NCI-H526 (cell line): ENCODE measurements around the gene MCL1.
A peak's percentile ranks its signal among the peaks of the same experiment; 100 is the strongest.
"Not testable (repeated sequence)": the region's sequence is repeated elsewhere in the genome, so short reads cannot be mapped to it uniquely, and the experiment has no call there.

Source experiments
- DNase-seq, 2 experiments: peaks; one replicate each; lab custom pipeline; 2025; lab: John Stamatoyannopoulos, UW

MCL1 gene

GRCh38 chr1:150579110-150579944 lies at the start of gene MCL1:
MCL1 (minus strand) TSS chr1:150579610; CDS start chr1:150579530, 80 bp downstream.
- DNase-seq, result peak; percentile 98 to 100

DNA sequence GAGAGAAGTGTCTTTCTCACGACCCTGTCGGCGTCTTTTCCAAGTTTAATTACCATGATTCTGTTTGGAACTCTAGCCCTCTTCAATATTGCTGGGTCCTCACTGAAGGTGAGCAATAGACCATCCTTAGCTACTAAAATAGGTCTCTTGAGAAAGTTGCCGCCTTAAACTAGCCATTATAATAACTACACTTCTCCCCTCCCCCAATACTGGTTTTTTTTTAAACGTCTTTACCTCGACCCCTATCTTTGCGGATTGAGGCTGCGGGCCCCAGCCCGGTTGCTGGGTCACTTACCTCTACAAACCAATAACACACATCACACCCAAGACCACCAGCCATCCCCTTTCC lies 49.3 kb upstream of the MCL1 start:
- DNase-seq, result no peak

- DNase-seq, result no peak
These were observed 48.5 kb upstream of the MCL1 start for GRCh38 chr1:150627826-150628410.

GRCh38 chr1:150626150-150626549 lies 46.7 kb upstream of the MCL1 start:
- peak; percentile 74 to 90 for DNase-seq

DNA sequence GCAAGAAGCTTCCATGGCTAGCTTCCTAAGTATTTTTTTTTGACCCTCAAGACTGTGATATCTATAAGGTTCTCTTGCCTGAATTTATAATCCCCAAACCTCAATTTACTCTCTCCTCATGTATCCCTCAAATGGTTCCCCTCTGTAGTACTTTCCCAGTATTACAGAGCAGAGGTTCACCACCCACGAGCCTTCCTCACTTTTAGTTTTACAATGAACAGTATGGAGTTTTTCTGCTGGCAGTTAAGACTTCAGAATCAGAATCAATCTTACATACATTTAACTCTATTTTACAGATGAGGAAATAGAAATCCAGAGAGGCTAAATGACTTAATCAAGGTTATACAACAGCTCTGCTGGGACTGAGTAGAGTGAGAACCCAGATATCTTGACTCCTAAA lies 45.1 kb upstream of the MCL1 start:
- DNase-seq, result not testable (repeated sequence)

- not testable (repeated sequence) for DNase-seq
These were observed 44.7 kb upstream of the MCL1 start for GRCh38 chr1:150624134-150624533.

DNA sequence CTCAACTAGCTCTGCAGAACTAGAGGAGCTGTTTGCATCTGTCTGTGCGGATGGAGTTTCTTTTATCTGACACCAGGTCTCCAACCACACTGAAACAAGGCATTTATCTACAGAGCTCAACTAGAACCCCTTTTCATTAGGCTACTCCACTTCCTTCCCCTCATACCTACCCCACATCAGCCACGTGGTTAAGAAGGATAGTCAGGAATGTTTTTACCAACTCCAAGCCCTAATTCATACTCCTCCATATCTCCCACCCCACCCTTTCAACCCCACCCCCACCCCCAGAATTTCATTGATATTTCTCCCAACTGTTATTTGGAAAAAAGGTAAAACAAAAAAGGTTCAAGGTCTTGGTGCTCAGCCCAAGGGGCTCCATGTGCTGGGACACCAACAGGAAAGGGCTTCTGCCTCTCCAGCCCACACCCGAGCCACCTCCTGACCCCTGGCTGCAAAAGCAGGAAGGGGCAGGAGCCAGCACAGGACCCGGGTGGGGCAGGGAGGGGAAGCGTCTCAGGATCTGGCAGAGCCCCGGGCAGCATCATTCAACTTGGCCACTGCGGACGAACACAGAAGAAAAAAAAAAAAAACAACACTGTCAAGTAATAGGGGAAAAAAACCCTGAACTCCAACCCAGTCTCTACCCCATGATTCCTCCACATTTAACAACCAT lies 43.0 kb upstream of the MCL1 start:
- DNase-seq, result no peak

DNA sequence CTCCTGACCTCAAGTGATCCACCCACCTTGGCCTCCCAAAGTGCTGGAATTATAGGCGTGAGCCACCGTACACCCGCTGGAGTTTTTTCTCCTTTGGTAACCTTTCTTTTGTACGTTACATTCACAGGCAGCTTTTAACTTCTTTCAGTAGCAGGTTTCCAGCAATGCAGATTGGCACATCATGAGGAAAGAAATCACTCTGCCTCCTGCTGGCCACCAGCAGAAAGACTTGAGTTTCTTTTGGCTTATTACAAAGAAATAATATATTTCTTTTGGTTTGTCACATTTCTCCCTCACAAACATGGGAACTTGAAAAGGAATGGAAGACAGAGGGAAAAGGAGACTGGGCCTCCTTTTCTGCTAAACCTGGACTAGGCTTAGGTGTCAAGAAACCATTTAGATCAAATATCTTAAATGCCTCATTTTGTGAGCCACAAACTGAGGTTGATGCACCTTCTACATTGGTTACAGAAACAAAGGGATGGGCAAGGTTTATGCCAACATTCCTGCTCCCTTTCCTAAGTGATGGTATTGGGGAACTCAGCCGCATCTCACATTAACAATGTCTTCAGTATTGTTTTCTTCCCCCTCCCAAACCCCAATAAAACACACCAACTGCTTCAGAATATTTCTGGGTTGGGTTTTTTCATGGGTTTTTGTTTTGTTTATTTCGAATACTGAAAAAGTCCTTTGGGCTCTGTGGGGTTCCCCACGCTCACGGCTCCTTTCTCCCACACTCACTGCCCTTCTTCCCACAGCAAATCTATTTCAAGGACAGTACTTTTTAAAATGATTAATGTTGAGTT lies 42.3 kb upstream of the MCL1 start:
- DNase-seq, result peak; percentile 51 to 68

DNA sequence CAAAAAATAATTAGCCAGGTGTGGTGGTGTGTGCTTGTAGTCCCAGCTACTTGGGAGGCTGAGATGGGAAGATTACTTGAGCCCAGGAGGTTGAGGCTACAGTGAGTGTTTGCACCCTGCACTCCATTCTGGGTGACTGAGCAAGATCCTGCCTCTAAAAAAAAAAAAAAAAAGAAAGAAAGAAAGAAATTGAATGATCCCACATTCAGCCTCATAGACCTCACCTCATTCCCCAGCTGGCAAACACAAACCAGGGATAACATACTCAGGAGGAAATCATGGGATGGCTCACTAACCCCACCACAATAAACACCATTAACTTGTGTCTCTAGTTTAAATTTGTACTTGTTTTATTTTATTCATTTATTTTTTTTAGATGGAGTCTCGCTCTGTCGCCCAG lies 41.5 kb upstream of the MCL1 start:
- no peak for DNase-seq

GRCh38 chr1:150619576-150620509 lies 40.4 kb upstream of the MCL1 start:
- peak in 1 of 2 experiments; percentile 41 for DNase-seq

GRCh38 chr1:150615346-150616201 lies 36.2 kb upstream of the MCL1 start:
- DNase-seq, result no peak

DNA sequence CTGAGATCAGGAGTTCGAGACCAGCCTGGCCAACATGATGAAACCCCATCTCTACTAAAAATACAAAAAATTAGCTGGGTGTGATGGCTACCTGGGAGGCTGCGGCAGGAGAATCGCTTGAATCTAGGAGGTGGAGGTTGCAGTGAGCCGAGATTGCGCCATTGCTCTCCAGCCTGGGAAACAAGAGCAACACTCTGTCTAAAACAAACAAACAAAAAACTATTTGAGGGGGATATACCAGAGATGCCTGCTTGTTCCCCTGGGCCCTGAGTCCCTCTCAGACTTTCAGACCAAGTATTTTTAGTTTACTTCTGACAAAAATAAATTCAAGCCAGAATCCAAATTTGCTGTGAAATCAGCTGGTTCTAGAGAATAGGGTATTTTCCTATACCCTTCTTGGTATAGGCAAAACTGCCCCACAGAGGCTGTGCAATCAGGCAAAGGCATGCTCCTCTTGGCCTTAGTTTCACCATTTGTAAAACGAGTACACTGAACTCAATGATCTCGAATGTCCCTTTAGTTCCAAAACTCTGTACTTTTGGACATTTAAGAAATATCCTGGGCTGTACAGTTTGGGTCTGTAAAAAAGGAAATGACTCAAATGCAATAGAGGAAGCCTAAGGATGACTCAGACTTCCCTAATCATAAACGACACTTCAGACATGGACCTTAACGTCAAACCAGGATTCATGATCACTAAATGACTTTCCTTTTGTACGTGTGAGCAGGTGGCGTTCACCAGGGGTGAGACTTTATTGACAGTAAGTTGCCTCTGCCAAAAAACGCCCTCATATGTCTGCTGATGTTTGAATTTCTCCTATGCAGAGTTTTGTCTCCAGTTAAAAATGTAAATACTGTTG lies 33.9 kb upstream of the MCL1 start:
- no peak for DNase-seq

- no peak for DNase-seq
These were observed 32.6 kb upstream of the MCL1 start for GRCh38 chr1:150612014-150612345.

DNA sequence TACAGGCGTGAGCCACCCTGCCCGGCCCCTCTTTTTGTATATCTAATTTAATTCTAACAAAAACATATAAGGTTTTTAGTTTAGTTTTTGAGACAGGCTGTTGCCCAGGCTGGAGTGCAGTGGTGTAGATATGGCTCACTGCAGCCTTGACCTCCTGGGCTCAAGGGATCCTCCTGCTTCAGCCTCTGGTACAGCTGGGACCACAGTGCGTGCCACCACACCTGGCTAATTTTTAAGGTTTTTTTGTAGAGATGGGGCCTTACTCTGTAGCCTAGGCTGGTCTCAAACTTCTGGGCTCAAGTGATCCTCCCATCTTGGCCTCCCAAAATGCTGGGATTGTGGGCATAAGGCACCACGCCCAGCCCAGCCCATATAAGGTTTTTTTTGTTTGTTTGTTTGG lies 31.2 kb upstream of the MCL1 start:
- DNase-seq, result no peak

GRCh38 chr1:150609732-150610131 lies 30.3 kb upstream of the MCL1 start:
- no peak for DNase-seq

GRCh38 chr1:150606463-150607142 lies 27.2 kb upstream of the MCL1 start:
- DNase-seq, result no peak

DNA sequence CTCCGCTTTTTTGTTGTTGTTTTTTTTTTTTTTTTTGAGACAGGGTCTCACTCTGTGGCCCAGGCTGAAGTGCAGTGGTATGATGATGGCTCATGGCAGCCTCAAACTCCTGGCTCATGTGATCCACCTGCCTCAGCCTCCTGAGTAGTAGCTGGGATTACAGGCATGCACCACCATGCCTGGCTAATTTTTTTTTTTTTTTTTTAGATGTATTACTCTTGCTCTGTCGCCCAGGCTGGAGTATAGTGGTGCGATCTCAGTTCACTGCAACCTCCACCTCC lies 26.0 kb upstream of the MCL1 start:
- not testable (repeated sequence) for DNase-seq

DNA sequence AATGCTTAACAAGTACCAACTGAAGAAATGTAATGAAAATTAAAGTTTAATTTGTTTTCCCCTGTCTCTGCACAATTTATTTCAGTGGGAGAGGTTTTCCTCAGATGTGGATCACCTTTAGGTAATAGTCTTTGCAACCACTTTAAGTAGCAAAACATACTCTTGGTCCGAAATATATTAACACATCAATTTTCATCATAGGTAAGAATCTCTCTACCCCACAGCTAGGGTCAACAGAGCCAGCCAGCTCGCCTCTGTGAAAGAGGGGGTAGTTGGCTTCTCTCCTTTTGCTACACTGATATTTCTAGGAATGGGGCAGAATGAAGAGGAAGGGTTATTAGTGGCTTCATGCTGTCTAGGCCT lies 24.8 kb upstream of the MCL1 start:
- DNase-seq, result no peak

DNA sequence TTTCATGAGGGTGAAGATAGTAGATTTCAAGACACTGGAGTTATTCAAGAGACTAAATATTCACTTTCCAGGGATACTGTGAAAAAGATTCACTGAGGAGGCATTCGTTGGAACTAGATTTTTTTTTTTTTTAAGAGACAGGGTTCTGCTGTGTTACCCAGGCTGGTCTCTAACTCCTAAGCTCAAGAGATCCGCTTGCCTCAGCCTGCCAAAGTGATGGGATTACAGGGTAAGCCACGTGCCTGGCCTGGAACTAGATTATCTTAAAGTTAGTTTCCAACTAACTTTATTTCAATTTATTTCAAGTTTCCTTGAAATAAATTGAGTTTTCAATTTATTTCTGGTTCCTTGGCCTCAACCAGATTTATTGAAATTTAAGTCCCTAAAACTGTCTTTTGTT lies 24.3 kb upstream of the MCL1 start:
- DNase-seq, result no peak
